ENCODE measurements around the gene PRKCA. TPM values are rescaled to one million over a fixed set of nuclear protein-coding genes. Genes with fewer than 3 reads are reported as not detected.

The PRKCA gene
- total and polyA plus RNA-seq, 2 of the 13 experiments (the other 11 are each of a cell fraction or from before 2014, with no cell fraction given) = 18.5 to 21.5 TPM

DNA sequence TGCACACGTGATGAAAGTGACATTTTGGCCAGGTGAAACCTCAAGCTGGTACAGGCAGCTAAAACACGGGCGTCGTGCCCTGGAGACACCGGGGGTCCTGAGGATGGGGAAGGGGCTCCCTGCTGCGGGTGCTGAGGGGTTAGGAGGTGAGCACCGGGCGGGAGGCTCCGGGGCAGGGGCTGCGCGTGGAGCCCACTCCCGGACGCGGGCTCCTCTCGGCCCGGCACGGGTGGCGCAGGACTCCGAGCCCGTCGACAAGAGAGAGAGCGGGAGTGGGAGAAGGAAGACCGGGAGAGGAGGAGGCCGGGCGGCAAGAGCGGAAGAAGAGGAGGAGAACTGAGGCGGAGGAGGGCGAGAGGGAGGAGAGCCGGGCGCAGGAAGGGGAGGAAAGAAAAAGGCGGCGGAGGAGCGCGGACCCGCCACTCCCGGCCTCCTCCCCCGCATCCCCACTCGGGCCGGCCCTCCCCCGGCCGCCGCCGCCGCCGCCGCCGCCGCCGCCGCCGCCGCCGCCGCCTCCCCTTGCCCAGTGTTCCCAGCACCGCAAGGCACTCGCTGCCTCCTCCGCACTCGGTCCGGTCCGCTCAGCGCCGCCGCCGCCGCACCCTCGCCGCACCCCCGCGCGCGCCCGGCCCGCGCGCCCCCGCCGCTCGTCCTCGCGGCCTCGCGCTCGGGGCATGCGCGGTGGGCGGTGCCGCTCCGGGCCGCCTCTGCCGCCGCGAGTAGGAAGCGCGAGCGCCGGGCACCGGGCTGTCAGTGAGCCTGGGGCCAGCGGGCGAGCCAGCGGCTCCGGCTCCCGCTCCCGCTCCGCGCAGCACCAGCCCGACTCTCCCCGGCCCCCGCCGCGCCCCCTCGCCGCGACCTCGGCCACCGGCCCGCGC is at the start of gene PRKCA (continued):
- TF ChIP-seq, protein P1, sequence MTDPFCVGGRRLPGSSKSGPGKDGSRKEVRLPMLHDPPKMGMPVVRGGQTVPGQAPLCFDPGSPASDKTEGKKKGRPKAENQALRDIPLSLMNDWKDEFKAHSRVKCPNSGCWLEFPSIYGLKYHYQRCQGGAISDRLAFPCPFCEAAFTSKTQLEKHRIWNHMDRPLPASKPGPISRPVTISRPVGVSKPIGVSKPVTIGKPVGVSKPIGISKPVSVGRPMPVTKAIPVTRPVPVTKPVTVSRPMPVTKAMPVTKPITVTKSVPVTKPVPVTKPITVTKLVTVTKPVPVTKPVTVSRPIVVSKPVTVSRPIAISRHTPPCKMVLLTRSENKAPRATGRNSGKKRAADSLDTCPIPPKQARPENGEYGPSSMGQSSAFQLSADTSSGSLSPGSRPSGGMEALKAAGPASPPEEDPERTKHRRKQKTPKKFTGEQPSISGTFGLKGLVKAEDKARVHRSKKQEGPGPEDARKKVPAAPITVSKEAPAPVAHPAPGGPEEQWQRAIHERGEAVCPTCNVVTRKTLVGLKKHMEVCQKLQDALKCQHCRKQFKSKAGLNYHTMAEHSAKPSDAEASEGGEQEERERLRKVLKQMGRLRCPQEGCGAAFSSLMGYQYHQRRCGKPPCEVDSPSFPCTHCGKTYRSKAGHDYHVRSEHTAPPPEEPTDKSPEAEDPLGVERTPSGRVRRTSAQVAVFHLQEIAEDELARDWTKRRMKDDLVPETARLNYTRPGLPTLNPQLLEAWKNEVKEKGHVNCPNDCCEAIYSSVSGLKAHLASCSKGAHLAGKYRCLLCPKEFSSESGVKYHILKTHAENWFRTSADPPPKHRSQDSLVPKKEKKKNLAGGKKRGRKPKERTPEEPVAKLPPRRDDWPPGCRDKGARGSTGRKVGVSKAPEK (CRISPR knock-in tag; IDR thresholded peaks at IDR 0.05; ENCODE audit: borderline replicate concordance) = peak; percentile 78; the same call in 1 of the 2 replicates
- TF ChIP-seq ZNF547 (CRISPR knock-in tag; IDR thresholded peaks at IDR 0.05) (peak; percentile 80; the same call in 1 of the 2 replicates), ZEB1 (IDR thresholded peaks at IDR 0.05; ENCODE audit: insufficient replicate concordance, low read depth) (peak; percentile 30), ZNF883 (CRISPR knock-in tag; IDR thresholded peaks at IDR 0.05; ENCODE audit: not compliant biosample characterization) (peak; percentile 80), YEATS4 (CRISPR knock-in tag; IDR thresholded peaks at IDR 0.05; ENCODE audit: borderline replicate concordance) (peak; percentile 44), CENPX (CRISPR knock-in tag; IDR thresholded peaks at IDR 0.05) (no peak), ZNF781 (CRISPR knock-in tag; IDR thresholded peaks at IDR 0.05; ENCODE audit: borderline replicate concordance, not compliant biosample characterization) (peak; percentile 32), YY1 (IDR thresholded peaks at IDR 0.05; ENCODE audit: insufficient read depth, insufficient replicate concordance, low read depth, low read length) (peak; percentile 64), ZNF598 (CRISPR knock-in tag; IDR thresholded peaks at IDR 0.05; ENCODE audit: borderline replicate concordance) (peak; percentile 55; the same call in 1 of the 2 replicates), ZNF441 (CRISPR knock-in tag; IDR thresholded peaks at IDR 0.05; ENCODE audit: borderline replicate concordance) (peak; percentile 9; the same call in 1 of the 2 replicates), ZNF232 (CRISPR knock-in tag; IDR thresholded peaks at IDR 0.05; ENCODE audit: borderline replicate concordance) (peak; percentile 19; the same call in 1 of the 2 replicates), ZNF550 (CRISPR knock-in tag; IDR thresholded peaks at IDR 0.05; ENCODE audit: borderline replicate concordance) (0 out of 2 replicates have a peak, but pooled peaks have one; percentile 67), MXI1 (IDR thresholded peaks at IDR 0.05; ENCODE audit: borderline replicate concordance, low read depth, low read length) (peak; percentile 76), MYC (CRISPR knock-in tag; IDR thresholded peaks at IDR 0.05; ENCODE audit: borderline replicate concordance) (0 out of 2 replicates have a peak, but pooled peaks have one; percentile 17), AGO2 (optimal IDR thresholded peaks at IDR 0.05; ENCODE audit: low read depth, low read length) (peak; percentile 76), GTF3A (CRISPR knock-in tag; conservative IDR thresholded peaks at IDR 0.05) (no peak), KDM5A (IDR thresholded peaks at IDR 0.05; ENCODE audit: borderline replicate concordance, low read length) (no peak), RBM39 (IDR thresholded peaks at IDR 0.05; ENCODE audit: low read depth, low read length, poor library complexity, severe bottlenecking) (peak; percentile 55), SAP130 (CRISPR knock-in tag; IDR thresholded peaks at IDR 0.05; ENCODE audit: low read depth) (peak; percentile 55; the same call in 1 of the 2 replicates), RORA (CRISPR knock-in tag; IDR thresholded peaks at IDR 0.05) (no peak)
- TF ChIP-seq, protein P2, sequence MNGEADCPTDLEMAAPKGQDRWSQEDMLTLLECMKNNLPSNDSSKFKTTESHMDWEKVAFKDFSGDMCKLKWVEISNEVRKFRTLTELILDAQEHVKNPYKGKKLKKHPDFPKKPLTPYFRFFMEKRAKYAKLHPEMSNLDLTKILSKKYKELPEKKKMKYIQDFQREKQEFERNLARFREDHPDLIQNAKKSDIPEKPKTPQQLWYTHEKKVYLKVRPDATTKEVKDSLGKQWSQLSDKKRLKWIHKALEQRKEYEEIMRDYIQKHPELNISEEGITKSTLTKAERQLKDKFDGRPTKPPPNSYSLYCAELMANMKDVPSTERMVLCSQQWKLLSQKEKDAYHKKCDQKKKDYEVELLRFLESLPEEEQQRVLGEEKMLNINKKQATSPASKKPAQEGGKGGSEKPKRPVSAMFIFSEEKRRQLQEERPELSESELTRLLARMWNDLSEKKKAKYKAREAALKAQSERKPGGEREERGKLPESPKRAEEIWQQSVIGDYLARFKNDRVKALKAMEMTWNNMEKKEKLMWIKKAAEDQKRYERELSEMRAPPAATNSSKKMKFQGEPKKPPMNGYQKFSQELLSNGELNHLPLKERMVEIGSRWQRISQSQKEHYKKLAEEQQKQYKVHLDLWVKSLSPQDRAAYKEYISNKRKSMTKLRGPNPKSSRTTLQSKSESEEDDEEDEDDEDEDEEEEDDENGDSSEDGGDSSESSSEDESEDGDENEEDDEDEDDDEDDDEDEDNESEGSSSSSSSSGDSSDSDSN (CRISPR knock-in tag; IDR thresholded peaks at IDR 0.05) = peak; percentile 58; the same call in 1 of the 2 replicates
- TF ChIP-seq, protein P3, sequence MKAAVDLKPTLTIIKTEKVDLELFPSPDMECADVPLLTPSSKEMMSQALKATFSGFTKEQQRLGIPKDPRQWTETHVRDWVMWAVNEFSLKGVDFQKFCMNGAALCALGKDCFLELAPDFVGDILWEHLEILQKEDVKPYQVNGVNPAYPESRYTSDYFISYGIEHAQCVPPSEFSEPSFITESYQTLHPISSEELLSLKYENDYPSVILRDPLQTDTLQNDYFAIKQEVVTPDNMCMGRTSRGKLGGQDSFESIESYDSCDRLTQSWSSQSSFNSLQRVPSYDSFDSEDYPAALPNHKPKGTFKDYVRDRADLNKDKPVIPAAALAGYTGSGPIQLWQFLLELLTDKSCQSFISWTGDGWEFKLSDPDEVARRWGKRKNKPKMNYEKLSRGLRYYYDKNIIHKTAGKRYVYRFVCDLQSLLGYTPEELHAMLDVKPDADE (CRISPR knock-in tag; IDR thresholded peaks at IDR 0.05) = peak; percentile 11; the same call in 1 of the 2 replicates

Data from HepG2 (cell line).